ENCODE data around the gene ZFAND2A.

Gene ZFAND2A

GRCh38 chr7:1141651-1142050 is 18.3 kb downstream of the ZFAND2A start:
- no peak for DNase-seq (ENCODE audit: low read depth, low spot score)
- in situ Hi-C loops (cut with HindIII; ENCODE audit: low sequenced_read_pairs) = no loop called here
- no peak overlapping the region for H3K4me3 ChIP-seq (ENCODE audit: low read depth, low read length)
- TF ChIP-seq CTCF (IDR thresholded peaks at IDR 0.05; ENCODE audit: low read depth, low read length) = no peak

- in situ Hi-C loops (cut with HindIII; ENCODE audit: low sequenced_read_pairs) = no loop called here
- H3K4me3 ChIP-seq (ENCODE audit: low read depth, low read length) = no peak overlapping the region
- DNase-seq (ENCODE audit: low read depth, low spot score) = no peak
- no peak for TF ChIP-seq CTCF (IDR thresholded peaks at IDR 0.05; ENCODE audit: low read depth, low read length)
Observed at GRCh38 chr7:1140476-1141104, 19.4 kb downstream of the ZFAND2A start.

GRCh38 chr7:1137517-1138167 is 22.4 kb downstream of the ZFAND2A start:
- in situ Hi-C loops (cut with HindIII; ENCODE audit: low sequenced_read_pairs) = no loop called here
- DNase-seq (ENCODE audit: low read depth, low spot score) = no peak
- TF ChIP-seq CTCF (IDR thresholded peaks at IDR 0.05; ENCODE audit: low read depth, low read length) = no peak
- peak overlapping the region; percentile 84 for H3K4me3 ChIP-seq (ENCODE audit: low read depth, low read length)

GRCh38 chr7:1136841-1137516 is 23.0 kb downstream of the ZFAND2A start:
- peak overlapping the region; percentile 84 for H3K4me3 ChIP-seq (ENCODE audit: low read depth, low read length)
- TF ChIP-seq CTCF (IDR thresholded peaks at IDR 0.05; ENCODE audit: low read depth, low read length) = no peak
- in situ Hi-C loops (cut with HindIII; ENCODE audit: low sequenced_read_pairs) = no loop called here
- no peak for DNase-seq (ENCODE audit: low read depth, low spot score)

- DNase-seq (ENCODE audit: low read depth, low spot score) = no peak
- TF ChIP-seq CTCF (IDR thresholded peaks at IDR 0.05; ENCODE audit: low read depth, low read length) = no peak
- in situ Hi-C loops (cut with HindIII; ENCODE audit: low sequenced_read_pairs) = no loop called here
- H3K4me3 ChIP-seq (ENCODE audit: low read depth, low read length) = no peak overlapping the region
Observed at GRCh38 chr7:1134951-1135350, 25.0 kb downstream of the ZFAND2A start.

GRCh38 chr7:1131471-1132265 is 28.3 kb downstream of the ZFAND2A start:
- DNase-seq (ENCODE audit: low read depth, low spot score) = no peak
- H3K4me3 ChIP-seq (ENCODE audit: low read depth, low read length) = no peak overlapping the region
- no peak for TF ChIP-seq CTCF (IDR thresholded peaks at IDR 0.05; ENCODE audit: low read depth, low read length)
- in situ Hi-C loops (cut with HindIII; ENCODE audit: low sequenced_read_pairs) = no loop called here

All from astrocyte of the spinal cord (primary cell).